Fibroblast of lung (primary cell): Measurements from ENCODE around the gene HOXB13.

Experiments used
- CTCF ChIP-seq, 2 donors: IDR thresholded peaks in 1 of 2; conservative IDR thresholded peaks in 1 of 2; 1 replicate in 1 of 2; 2 replicates in 1 of 2; pipeline ENCODE4 v1.5.1; 2011 to 2012; ENCODE audit warnings: low read length in 2 of 2, control low read depth in 1 of 2, inconsistent platforms in 1 of 2, low read depth in 1 of 2, mild to moderate bottlenecking in 1 of 2
- EZH2 ChIP-seq: IDR thresholded peaks from 2 replicates; pipeline ENCODE4 v1.5.1; 2012; ENCODE audit warnings: low read length, control low read depth, mild to moderate bottlenecking; ENCODE audit errors: missing control alignments

DNA sequence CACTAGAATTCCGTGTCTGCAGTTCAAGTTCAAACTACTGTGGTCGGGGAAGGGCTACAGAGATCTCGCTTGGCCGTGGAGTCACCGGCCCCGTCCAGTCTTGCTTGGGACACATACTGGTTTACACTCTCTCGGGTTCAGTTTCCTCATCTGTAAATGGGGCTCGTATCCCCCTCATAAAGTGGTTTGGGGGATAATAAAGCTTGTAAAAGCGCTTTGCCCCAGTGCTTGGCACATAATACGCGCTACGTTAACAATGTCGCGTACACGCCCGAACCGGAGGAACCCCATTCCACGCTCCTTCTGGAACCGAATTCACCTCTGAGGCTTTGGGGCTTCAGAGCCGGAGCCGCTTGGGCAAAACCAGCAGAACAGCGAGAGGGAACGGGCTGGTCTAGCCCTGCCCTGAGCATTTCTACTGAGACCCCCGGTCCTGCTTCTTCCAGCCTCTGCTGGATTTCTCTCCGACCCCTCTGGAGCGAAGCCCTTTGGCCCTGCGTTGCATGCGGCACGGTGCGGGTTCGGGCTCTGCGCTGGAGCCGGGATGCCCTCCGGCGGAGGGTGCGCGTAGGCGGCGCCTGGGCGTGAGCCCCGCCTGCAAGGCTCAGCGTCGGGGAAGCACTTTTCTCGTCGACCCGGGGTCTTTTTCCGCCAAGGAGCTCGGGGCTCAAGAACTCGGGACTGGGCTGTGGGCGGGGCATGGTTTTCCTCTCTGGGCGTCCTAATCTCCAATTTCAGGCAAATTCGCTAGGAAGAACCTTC is 26.1 kb upstream of the HOXB13 start:
- no peak for TF ChIP-seq CTCF (conservative IDR thresholded peaks at IDR 0.05 in 1 of 2, IDR thresholded peaks at IDR 0.05 in 1 of 2; ENCODE audit: low read depth in 1 of 2, low read length in 2 of 2)
- peak; percentile 51 for TF ChIP-seq EZH2
